Measurements from ENCODE around the gene TFE3. TPM values are rescaled to one million over a fixed set of nuclear protein-coding genes. Genes with fewer than 3 reads are reported as not detected.

The TFE3 gene
- total RNA-seq, 1 experiment from 2014 or later, result 59.8 TPM

- H3K56ac ChIP-seq (ENCODE audit: insufficient read length, low read depth, low read length), result no peak overlapping the region
- H3K23me2 ChIP-seq (ENCODE audit: insufficient read length, low read depth, low read length, poor library complexity, severe bottlenecking), result peaks cover 7% of the 10 kb centered on the region
- no peak overlapping the region for H2BK20ac ChIP-seq (ENCODE audit: low read depth, low read length, poor library complexity, severe bottlenecking)
- no peak for DNase-seq
- TF ChIP-seq CTCF (conservative IDR thresholded peaks at IDR 0.05), result no peak
- H4K91ac ChIP-seq (ENCODE audit: insufficient read length, low read depth, low read length), result no peak overlapping the region
- peaks cover 5% of the 10 kb centered on the region for H3K4me1 ChIP-seq (ENCODE audit: insufficient read depth, low read length)
- H4K5ac ChIP-seq (ENCODE audit: insufficient read length, low read depth, low read length), result peak overlapping the region; percentile 65
- H4K8ac ChIP-seq (replicated peaks; ENCODE audit: insufficient read length, low read depth, low read length), result no peak overlapping the region
- H3K27ac ChIP-seq (ENCODE audit: insufficient read length, low read depth, low read length), result peak overlapping the region; percentile 98
- no peaks in the 10 kb centered on the region for H3K9me3 ChIP-seq (ENCODE audit: control insufficient read depth, low read depth, low read length)
- no peak overlapping the region for H2BK15ac ChIP-seq (ENCODE audit: low read depth, low read length)
- H2BK120ac ChIP-seq (ENCODE audit: low read depth, low read length, poor library complexity, severe bottlenecking), result no peak overlapping the region
- peaks cover 8% of the 10 kb centered on the region for H3K79me1 ChIP-seq (ENCODE audit: insufficient read depth, low read depth, low read length, poor library complexity, severe bottlenecking)
- peak overlapping the region; percentile 73 for H2BK5ac ChIP-seq (ENCODE audit: insufficient read length, low read length)
- H3K27me3 ChIP-seq (ENCODE audit: insufficient read depth, low read length), result no peaks in the 10 kb centered on the region
- H3K79me2 ChIP-seq (ENCODE audit: insufficient read depth, low read length), result peaks cover 12% of the 10 kb centered on the region; the same call in 1 of the 2 replicates
- H4K20me1 ChIP-seq (ENCODE audit: control insufficient read depth, insufficient read depth, insufficient read length), result no peaks in the 10 kb centered on the region
- H3K23ac ChIP-seq (ENCODE audit: insufficient read length, low read depth, low read length), result no peak overlapping the region
- Mint-ChIP-seq H3K4me3 (peak overlapping the region; percentile 90 to 96), H3K36me3 (ENCODE audit: insufficient read depth in 1 of 3, low read depth in 3 of 3) (peaks cover 29 to 42% (median 40%) of the 10 kb centered on the region in 3 experiments), H3K27ac (peak overlapping the region; percentile 97 to 100 (median 98)), H3K4me1 (peaks cover 21 to 22% of the 10 kb centered on the region in 2 experiments), H3K9me3 (peaks cover 66 to 68% of the 10 kb centered on the region in 2 experiments), H3K27me3 (ENCODE audit: low read depth) (no peaks in the 10 kb centered on the region)
- H2AFZ ChIP-seq (ENCODE audit: low read length), result no peak overlapping the region
- no CpG with 5 or more reads among the region's 7 CpGs for WGBS (ENCODE audit: extremely low coverage, insufficient read length, low lambda C conversion rate)
- peak overlapping the region; percentile 96 for H3K4me2 ChIP-seq (ENCODE audit: insufficient read depth, insufficient read length, low read length)
- H3K18ac ChIP-seq (ENCODE audit: insufficient read length, low read depth, low read length), result peak overlapping the region; percentile 34
- H3K4ac ChIP-seq (ENCODE audit: low read depth, low read length), result no peak overlapping the region
- H2BK12ac ChIP-seq (ENCODE audit: insufficient read length, low read depth, low read length), result no peak overlapping the region
- no peak overlapping the region for H3T11ph ChIP-seq (ENCODE audit: low read length)
- no peak overlapping the region for H2AK5ac ChIP-seq (ENCODE audit: insufficient read length, low read length)
- no peak overlapping the region for H3K14ac ChIP-seq (ENCODE audit: insufficient read depth, low read length)
- H3K9ac ChIP-seq (ENCODE audit: extremely low read depth, insufficient read length, low read length), result peak overlapping the region; percentile 57
These were observed 2.7 kb downstream of the TFE3 start for GRCh38 chrX:49040376-49040955.

All from H9 (cell line).